GM12892 (cell line): ENCODE measurements around the gene SIRT2.

ENCODE experiments used
- POLR2A ChIP-seq: IDR thresholded peaks from 2 replicates; pipeline ENCODE4 v1.6.1; 2011; ENCODE audit warnings: low read depth, low read length, control low read depth
- POLR2AphosphoS5 ChIP-seq: IDR thresholded peaks from 2 replicates; pipeline ENCODE4 v1.6.1; 2011; ENCODE audit warnings: low read depth, low read length, control low read depth

DNA sequence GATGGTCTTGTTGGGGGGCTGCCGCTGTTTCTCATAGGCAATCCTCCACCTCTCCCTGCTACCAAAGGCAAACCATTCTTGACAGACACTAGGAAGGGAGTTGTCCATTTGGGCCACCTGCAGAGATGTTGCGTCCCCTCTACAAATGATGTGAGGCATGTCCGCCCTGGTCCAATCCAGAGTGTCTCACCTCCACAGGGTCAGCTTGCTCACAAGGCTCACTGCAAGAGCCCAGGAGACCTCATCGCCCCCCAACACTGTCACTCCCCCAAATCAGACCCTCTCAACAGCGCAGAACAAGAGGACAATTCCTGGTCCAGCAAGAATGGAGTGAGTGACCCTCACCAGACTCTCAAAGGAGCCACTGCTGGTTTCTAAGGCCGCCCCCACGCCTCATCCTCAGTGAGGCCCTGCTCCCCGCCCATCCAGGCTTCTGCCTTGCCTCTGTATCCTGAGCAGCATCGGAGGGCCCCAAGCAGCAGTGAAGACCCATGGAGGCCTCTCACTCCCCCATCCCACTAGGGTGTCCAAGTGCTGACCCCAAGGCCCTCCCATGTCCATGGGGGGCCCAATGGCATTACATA lies 56.2 kb downstream of the SIRT2 start:
- TF ChIP-seq POLR2A (peak; percentile 55; the same call in 1 of the 2 replicates), POLR2AphosphoS5 (peak; percentile 47; the same call in 1 of the 2 replicates)
